Subcutaneous adipose tissue (tissue), 4 donors: ENCODE data around the gene NOTCH1. TPM values are rescaled to one million over a fixed set of nuclear protein-coding genes. Genes with fewer than 3 reads are reported as not detected.

Experiments used
- total RNA-seq, 4 donors: library from RNA; depleted of rRNA; stranded (reverse); fragments of >200 nt; gene quantifications; one replicate each; pipeline ENCODE4 v1.1.0, GENCODE V29; 2016
- TF ChIP-seq, protein P1 (sequence below): fragments of 450-650 bp; IDR thresholded peaks from one replicate; pipeline ENCODE4 v1.5.1; 2016; ENCODE audit warnings: low read depth, mild to moderate bottlenecking, control low read depth, antibody characterized with exemption, moderate library complexity

NOTCH1 gene
- total RNA-seq, 4 donors from 2014 or later, result 18.0 to 94.4 (median 21.3) TPM

DNA sequence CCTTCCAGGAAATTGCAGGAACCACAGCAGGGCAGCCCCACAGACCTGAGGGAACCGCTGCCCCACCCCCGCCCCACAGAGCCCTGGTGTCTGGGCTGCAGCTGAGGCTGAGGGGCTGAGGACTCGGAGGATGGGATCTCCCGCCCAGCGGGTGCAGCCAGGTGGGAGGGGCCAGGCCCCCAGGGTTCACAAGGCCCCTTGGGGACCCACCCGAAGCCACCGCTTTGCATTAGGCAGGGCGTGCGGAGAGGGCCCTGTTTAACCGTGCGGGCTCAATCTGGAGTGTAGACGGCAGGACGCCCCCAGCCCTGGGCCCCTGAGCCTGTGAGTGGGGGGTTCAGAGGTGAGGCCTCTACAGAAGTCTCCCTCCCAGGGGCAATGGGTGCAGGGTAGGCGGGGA is 10.8 kb downstream of the NOTCH1 start:
- TF ChIP-seq, protein P1, sequence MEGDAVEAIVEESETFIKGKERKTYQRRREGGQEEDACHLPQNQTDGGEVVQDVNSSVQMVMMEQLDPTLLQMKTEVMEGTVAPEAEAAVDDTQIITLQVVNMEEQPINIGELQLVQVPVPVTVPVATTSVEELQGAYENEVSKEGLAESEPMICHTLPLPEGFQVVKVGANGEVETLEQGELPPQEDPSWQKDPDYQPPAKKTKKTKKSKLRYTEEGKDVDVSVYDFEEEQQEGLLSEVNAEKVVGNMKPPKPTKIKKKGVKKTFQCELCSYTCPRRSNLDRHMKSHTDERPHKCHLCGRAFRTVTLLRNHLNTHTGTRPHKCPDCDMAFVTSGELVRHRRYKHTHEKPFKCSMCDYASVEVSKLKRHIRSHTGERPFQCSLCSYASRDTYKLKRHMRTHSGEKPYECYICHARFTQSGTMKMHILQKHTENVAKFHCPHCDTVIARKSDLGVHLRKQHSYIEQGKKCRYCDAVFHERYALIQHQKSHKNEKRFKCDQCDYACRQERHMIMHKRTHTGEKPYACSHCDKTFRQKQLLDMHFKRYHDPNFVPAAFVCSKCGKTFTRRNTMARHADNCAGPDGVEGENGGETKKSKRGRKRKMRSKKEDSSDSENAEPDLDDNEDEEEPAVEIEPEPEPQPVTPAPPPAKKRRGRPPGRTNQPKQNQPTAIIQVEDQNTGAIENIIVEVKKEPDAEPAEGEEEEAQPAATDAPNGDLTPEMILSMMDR, result no peak

GRCh38 chr9:136534366-136534765 is 11.5 kb downstream of the NOTCH1 start:
- TF ChIP-seq, protein P1, result no peak

DNA sequence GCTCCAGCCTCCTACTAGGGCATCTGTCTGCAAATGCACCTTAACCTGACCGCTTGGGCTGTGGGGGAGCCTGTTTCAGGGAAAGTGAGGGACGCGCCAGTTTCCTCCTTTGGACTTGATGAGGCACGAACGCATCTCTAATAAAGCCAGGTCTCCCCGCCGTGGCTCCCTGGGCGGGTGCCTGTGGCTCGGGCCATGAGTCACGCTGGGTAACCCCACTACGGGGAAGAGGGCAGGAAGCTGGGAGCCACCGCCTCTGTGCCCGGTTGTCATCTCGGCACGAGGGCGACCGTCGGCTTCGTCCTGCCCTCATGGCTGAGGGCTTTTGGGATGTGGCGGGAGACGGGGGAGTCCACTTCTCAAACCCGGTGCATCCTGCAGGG is 12.1 kb downstream of the NOTCH1 start:
- TF ChIP-seq, protein P1, result no peak

DNA sequence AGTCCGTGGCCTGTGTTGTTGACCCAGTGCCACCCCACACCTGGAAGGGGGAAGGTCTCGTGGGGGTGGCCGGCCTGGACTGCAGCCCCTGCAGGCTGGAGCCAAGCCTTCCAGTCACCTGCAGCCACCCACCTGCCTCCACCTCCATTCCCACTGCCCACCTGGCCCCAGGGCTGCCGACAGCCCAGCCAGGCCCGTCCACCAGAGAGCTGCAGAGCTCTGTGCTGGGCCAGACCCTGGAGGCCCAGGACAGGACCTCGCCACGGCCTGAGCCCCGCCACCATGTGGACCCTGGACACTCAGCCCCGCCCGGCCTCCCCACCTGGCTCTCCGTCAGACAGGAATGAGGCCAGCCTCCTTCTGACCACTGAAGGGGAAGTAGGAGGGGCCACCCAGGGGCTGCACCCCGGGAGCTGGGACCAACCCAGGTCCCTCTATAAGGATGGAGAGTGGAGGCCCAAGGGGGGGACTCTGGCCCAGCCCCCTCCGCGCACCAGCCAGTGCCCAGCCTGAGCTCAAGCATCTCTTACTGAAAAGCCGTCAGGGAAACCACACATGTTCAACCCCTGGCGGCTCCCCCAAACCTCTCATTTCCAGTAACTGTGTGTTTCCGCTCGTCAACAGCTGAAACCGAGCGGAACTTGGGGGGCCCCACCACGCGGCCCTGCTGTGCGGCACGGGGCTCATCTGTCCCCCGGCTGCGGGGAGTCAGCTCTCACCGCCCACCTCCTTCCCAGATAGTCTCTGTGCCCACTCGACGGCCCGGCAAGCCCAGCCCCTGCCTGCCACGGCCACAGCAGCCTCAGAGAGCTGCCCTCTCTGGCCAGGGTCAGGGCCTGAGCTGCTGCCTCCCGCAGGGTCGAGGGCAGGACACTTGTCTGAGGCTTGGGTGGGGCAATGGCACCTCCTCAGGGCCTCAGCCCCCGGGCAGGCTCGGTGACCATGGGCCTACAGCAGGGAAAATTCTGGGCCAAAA is 12.8 kb downstream of the NOTCH1 start:
- TF ChIP-seq, protein P1, result no peak

GRCh38 chr9:136531904-136532798 is 13.7 kb downstream of the NOTCH1 start:
- TF ChIP-seq, protein P1, result no peak

DNA sequence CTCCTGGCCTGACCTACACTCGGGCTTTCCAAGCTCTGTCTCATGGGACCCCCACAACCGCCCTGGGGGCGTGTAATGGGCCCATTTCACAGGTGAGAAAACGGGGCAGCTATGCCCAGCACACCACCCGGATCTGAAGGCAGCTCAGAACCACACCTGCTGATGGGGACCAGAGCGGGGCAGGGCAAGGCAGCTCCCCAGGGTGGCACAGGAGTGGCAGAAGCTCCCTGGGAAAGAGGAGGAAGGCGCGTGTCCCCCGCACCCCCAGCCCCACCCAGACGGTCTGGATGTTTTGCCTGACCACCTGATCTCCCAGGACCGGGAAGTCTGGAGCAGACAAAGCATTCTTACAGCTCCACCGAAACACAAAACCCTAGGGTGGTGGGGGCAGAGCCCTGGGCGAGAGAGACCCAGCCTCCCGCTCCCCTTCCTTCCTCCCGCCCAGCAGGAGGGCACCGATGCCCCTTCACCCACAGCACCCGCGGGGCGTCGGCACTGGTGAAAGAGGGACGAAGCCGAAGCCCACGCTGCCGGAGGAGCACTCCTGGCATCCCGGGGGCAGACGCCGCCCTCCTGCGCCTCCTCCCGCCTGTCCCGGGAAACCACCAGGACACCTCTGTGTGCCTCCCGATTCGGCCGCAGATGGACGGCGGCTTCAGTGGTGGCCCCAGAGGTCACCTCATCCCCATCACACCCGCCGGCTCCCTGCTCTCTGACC is 14.5 kb downstream of the NOTCH1 start:
- TF ChIP-seq, protein P1, result no peak
